T-helper 2 cell treated with Interferon-gamma antibody and Interleukin-4, amounts not matched to agents 100 ng/mL and 5 ng/mL, for 36 hours (primary cell): ENCODE data around the gene ACER3. TPM values are rescaled to one million over a fixed set of nuclear protein-coding genes. Genes with fewer than 3 reads are reported as not detected.
"Not testable (repeated sequence)": the region's sequence is repeated elsewhere in the genome, so short reads cannot be mapped to it uniquely, and the experiment has no call there.

Experiments used
- intact Hi-C: fragments of 100-400 bp; cut with micrococcal nuclease; formaldehyde crosslinking; loops from one replicate; pipeline ENCODE4 v1.15.1; 2023
- total RNA-seq: library from RNA; stranded (reverse); gene quantifications from 2 replicates; pipeline ENCODE4 v1.2.3, GENCODE V29; 2022

ACER3 gene
- total RNA-seq, 1 donor from 2014 or later, result 18.1 TPM

DNA sequence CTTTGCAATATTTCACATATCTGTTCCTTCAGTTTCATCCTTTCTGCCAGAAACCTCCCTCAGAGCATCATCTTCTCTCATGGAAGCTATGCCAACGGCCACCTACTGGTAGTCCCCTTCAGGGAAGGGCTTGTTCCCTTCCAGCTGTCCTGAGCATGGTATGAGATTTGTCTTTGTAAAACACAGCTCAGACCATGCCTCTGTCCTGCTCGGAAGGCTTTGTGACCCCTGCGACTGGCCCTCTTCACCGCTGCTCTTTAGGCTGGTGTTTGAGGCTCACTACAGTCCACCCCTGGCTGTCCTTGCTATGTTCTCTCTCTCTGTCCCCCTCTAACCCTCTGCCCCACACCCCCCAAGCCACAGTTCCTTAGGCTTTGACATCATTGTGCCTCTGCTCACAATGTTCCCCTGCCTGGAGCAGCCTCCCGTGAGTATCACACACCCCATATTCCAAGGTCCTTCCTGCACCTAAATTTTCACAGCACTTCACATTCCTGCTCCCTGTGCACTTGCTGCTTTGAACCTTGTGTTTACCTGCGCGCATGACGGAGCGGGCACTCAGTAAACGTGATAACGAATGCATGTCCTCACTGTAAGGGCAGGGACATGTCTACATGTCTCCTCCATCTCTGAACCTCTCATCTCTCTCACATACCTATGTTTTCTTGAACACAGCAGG, 24.0 kb upstream of the ACER3 start:
- intact Hi-C loops, result no loop called here

DNA sequence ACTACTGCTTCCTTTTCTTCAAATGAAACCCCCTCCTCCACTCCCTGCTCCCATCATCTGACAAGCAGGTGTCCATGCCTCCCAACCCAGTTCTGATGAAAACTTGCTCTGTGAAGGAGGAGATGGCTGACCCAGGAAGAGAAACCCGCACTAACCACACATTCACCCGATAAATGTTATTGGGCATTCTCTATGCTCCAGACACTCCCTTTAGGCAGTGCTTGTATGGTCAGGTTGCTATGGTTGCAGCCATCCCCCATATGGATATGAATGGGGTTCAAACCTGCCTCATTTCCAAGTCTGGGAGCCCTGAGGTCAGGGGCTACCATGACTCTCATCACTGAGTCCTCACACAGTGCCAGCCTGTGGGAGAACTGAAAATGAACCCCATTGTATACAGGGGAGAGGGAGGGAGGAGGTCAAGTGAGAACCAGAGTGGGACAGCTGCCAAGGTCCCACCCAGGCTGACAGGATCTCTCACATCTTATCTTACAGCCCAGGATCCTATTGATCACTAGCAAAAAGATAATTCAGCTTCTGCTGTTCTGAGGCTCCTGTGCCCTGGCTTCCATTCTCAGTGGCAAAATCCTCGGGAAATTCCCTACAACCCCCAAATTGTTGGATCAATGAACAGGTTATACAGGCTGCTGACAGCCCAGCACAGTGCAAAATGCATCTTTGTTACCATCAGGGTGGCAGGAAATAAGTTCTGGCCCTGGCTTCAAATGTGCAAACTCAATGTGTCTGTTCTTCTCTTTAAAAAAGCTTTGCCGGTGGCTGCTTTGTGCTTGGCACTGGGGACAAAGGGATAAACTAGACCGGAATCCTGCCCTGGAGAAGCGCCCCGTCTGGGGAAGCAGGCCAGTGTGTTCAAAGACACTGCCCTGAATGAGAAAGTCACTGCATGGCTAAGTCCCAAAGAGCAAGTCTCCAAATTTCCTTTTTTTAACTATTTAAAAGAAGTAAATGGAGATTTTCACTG, 22.7 kb upstream of the ACER3 start:
- intact Hi-C loops, result no loop called here

DNA sequence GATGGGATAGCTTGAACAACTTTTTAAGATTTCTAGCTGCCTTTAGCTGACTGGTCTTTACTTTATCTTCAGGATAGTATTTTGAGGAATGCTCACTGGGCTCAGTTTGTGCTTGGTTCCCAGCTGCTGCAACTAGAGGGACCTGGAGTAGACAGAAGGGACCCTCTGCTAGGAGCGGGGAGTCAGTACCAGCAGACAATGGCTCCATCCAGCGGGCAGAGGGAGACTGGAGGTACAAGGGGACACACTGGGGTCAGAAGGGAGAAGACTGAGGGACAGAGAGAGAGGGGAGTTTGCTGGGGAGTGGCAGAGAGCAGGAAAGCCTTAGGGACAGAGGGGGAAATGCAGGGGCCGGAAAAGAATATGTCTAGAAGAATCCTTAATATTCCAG, 22.0 kb upstream of the ACER3 start:
- intact Hi-C loops, result no loop called here

- intact Hi-C loops, result no loop called here
Measured at GRCh38 chr11:76839311-76839710, 21.4 kb upstream of the ACER3 start.

DNA sequence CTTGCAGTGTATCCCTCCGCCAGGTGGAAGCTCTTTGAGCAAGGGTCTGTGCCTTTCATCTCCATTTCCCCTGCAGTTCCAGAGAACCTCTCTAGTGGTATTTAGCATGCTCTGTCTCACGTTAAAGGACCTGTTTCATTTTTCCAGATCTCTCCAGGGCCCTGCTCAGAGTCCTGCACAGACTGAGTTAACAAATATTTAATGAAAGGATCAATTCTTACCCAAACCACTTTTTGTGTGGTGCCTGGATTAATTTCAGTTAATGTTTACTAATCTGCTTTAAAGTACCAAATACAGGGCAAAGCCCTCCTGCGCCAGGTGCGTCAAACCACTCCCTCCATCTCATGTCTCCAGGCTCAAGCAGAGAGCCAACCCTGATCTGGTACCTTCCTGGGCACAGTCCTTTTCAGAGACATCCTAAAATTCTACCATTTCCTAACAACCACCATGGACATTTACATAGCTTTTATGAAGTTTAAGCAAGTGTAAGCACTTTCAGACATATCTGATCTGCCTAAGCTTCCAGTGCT, 18.7 kb upstream of the ACER3 start:
- intact Hi-C loops, result no loop called here

DNA sequence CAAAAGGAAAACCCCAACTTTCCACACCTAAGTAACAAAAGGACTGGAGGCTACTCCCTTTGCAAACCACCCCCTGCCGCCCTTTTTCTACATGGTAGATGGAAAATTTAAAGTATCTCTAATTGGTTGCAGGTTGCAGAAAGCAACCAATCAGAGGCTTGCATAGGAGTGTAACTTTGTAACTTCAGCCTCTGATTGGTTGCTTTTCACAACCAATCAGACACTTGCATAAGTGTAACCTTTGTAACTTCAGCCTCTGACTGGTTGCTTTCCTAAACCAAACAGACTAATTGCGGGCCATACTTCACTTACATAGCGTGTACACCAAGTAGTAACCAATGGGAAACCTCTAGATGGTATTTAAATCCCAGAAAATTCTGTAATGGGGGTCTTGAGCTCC, 16.8 kb upstream of the ACER3 start:
- intact Hi-C loops, result no loop called here

DNA sequence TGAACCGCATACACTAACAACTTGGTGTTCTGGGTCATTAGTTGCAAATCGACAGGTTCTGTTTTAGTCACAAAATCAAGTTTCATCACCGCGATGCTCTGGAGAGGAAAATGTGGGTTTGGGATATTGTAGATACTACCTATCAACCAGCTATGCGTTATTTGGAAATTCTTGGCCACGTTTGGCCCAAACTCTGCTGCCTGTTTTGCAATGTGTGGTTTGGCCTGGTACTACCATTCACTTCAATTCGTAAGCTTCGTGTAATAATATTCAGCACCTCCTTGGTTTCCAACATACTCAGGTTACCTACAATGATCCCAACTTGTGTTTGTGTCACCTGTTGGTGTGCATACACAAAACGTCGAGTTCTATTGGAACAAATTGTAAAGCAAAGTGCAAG, 16.2 kb upstream of the ACER3 start:
- intact Hi-C loops, result no loop called here

- intact Hi-C loops, result no loop called here
Measured at GRCh38 chr11:76845069-76845468, 15.6 kb upstream of the ACER3 start.

DNA sequence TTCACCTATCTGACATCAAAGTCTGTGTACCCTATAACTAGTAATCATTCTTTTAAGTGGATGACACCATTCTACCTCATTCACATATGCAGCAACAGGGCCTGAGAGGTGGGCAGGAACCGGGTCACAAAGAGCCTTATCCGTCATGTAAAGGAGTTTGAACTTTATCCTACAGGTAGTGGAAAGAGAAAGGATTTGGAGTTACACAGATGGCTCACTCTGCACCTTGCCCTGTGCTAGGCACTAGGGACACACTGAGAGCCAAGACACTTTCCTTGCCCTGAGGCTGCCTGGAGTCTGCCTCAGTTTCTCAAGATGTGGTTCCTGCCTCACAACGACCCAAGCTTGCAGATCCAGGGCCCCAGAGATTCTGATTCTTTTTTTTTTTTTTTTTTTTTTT, 14.3 kb upstream of the ACER3 start:
- intact Hi-C loops, result no loop called here

DNA sequence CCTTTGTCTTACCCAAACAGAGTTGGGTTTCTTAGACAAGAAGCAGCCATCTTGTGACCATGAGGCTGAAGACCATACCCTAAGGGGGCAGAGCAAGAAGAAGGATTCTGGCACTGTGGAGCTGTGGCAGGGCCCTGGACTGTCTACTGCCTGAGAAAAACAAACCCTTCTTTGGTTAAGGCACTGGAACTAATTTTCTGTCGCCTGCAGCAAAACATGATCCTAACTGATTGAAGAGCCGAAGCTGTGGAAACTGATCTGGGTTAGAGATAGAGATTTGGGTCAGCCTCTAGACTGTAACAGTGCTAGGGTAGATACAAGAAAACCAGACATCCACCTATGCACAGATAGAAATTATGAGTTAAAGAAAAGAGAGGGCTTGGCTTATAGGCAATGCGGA, 11.3 kb upstream of the ACER3 start:
- intact Hi-C loops, result no loop called here

- intact Hi-C loops, result no loop called here
Measured at GRCh38 chr11:76850130-76850529, 10.6 kb upstream of the ACER3 start.

GRCh38 chr11:76850815-76851214, 9.9 kb upstream of the ACER3 start:
- intact Hi-C loops, result no loop called here

DNA sequence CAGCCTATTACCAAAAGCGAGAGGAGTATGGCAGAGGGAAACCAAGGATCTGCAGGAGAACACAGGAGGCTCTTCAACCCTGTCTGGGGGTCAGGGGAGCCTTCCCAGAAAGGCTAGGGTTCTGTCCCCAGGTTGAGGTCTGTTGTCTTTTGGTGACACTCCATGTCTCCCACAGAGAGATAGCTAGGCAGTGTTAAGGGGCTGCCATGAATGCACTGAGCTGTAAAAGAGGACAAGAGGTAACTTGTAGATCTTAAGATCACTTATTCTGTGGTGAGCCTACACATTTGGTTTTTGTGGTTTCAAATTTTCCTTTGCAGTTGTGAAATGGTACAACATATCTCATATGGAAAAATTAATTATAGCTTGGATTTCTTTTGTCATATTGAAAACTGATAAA, 6.0 kb upstream of the ACER3 start:
- intact Hi-C loops, result no loop called here

- intact Hi-C loops, result not testable (repeated sequence)
Measured at GRCh38 chr11:76855670-76856069, 5.0 kb upstream of the ACER3 start.

- intact Hi-C loops, result no loop called here
Measured at GRCh38 chr11:76856106-76856505, 4.6 kb upstream of the ACER3 start.

- intact Hi-C loops, result no loop called here
Measured at GRCh38 chr11:76856571-76856970, 4.1 kb upstream of the ACER3 start.

DNA sequence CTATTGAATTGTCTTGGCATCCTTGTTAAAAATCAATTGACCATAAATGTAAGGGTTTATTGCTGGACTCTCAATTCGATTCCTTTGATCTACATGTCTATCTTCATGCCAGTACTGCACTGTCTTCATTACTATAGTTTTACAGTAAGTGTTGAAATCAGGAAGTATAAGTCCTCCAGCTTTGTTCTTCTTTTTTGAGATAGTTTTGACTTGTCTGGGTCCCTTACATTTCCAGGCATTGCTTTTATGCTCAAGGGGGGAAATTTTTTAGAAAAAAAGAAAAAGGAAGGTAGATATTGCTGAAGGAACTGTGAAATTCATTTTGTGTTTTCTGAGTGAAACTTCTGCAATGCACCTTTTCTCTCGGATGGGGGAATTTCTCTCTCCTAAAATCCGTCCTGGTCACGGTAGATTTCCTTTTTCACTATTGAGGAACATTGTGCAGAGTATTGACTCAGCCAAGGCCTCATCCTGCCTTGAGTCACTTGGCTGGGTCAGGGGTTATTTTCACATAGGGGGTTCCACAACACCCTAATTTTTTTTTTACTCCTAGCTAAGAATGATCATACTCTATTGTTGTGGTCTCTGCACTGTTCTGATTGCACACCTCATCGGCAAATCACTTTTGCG, 2.8 kb upstream of the ACER3 start:
- intact Hi-C loops, result no loop called here

DNA sequence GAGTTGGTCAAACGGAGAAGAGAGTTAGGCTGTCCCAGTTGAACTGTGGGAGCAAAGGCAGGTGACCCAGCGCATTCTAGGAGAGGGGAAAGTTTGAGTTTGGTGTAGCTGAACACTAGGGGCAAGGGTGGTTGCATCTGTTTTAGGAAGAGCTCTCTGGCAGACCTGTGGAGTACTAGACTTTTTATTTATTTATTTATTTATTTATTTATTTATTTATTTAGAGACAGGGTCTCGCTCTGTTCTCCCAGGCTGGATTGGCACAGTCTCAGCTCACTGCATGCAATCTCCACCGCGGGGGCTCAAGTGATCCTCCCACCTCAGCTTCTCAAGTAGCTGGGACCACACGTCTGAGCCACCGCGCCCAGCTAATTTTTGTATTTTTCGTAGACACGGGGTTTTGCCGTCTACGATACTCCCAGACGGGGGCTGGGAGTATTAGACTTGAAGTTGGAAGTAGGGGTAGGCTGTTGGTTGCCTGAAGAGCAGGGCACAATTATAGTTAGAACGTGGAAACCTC, 950 bp upstream of the ACER3 start:
- intact Hi-C loops, result loop anchor here (1.0 to 5.0 kb wide), 3 partner anchors 49 to 622 kb away; no protein-coding TSS in a partner anchor

- intact Hi-C loops, result loop anchor here (2.0 to 5.0 kb wide), 2 partner anchors 51 to 624 kb away; no protein-coding TSS in a partner anchor
Measured at GRCh38 chr11:76861490-76861953, 804 bp downstream of the ACER3 start.

GRCh38 chr11:76862794-76863193, 2.1 kb downstream of the ACER3 start:
- intact Hi-C loops, result loop anchor here (5.0 kb wide), 1 partner anchor 625 kb away; no protein-coding TSS in a partner anchor

GRCh38 chr11:76863196-76863777, 2.6 kb downstream of the ACER3 start:
- intact Hi-C loops, result loop anchor here (5.0 kb wide), 1 partner anchor 626 kb away; no protein-coding TSS in a partner anchor
